Right lobe of liver (tissue), 6 donors: ENCODE data around the gene SNAPC2. TPM values are rescaled to one million over a fixed set of nuclear protein-coding genes. Genes with fewer than 3 reads are reported as not detected.

Experiments
- ATAC-seq, 4 donors: fragments of 200-7000 bp; cut with Tn5 transposase; one replicate each; pipeline ENCODE4 v1.9.1; 2020; ENCODE audit warnings: mild to moderate bottlenecking in 4 of 4, moderate library complexity in 4 of 4
- DNase-seq, 3 donors: peaks; one replicate each; pipeline ENCODE4 v3.0.0-alpha.2; 2020
- H3K27ac ChIP-seq, 3 donors: fragments of 200-600 bp; one replicate each; pipeline ENCODE4 v1.8.0; 2022
- H3K27me3 ChIP-seq, 2 donors: fragments of 200-600 bp; one replicate each; pipeline ENCODE4 v1.8.0; 2022
- H3K36me3 ChIP-seq, 4 donors: fragments of 200-600 bp; sonication (generic) in 1 of 4; one replicate each; pipeline versions ENCODE4 v1.5.1 to v1.8.0; 2017 to 2022; ENCODE audit warnings: control low read depth in 1 of 4
- H3K4me1 ChIP-seq, 4 donors: fragments of 200-600 bp; sonication (generic) in 1 of 4; one replicate each; pipeline versions ENCODE4 v1.5.1 to v1.8.0; 2017 to 2022; ENCODE audit warnings: control low read depth in 1 of 4
- H3K4me3 ChIP-seq, 3 donors: fragments of 200-600 bp; one replicate each; pipeline ENCODE4 v1.8.0; 2022
- H3K9me3 ChIP-seq, 4 donors: fragments of 200-600 bp; sonication (generic) in 1 of 4; one replicate each; pipeline versions ENCODE4 v1.5.1 to v1.8.0; 2017 to 2022; ENCODE audit warnings: control low read depth in 1 of 4
- CTCF ChIP-seq, 4 donors: fragments of 200-600 bp in 3 of 4; fragments of 450-650 bp in 1 of 4; IDR thresholded peaks; one replicate each; pipeline versions ENCODE4 v1.5.1 to v1.8.0; 2016 to 2022; ENCODE audit warnings: antibody characterized with exemption in 4 of 4, mild to moderate bottlenecking in 2 of 4
- POLR2A ChIP-seq: fragments of 450-650 bp; IDR thresholded peaks from one replicate; pipeline ENCODE4 v1.6.1; 2017; ENCODE audit warnings: antibody characterized with exemption, mild to moderate bottlenecking
- WGBS: methylation state at CpG from one replicate; pipeline ENCODE4 v1.1.6; 2018; ENCODE audit warnings: low coverage, low lambda C conversion rate; ENCODE audit not compliant: insufficient coverage; ENCODE audit errors: missing lambda C conversion rate; 5-methylcytosine and 5-hydroxymethylcytosine counted together
- intact Hi-C, 2 donors: fragments of 100-400 bp; cut with DNase I; formaldehyde crosslinking; loops; one replicate each; pipeline versions ENCODE4 v1.11.2 to v1.14.1; 2022
- total RNA-seq, 6 experiments: library from RNA; depleted of rRNA in 2 of 6; stranded (reverse); fragments of >200 nt in 2 of 6; fragmentation: NEBNext Ultra II Directional in 3 of 6; extraction: Animal tissue kit (Norgen Biotek cat#: 25700) in 3 of 6; gene quantifications; one replicate each; pipeline versions ENCODE4 v1.1.0 to v1.2.4, GENCODE V29; 2016 to 2023
- donor health status: DM: no; HTN: yes; CAD: no.
- donor health status: DM: no; HTN: no; CAD: no.
- donor health status: DM: no; HTN: no; CAD: no.
- donor health status: DM: no; HTN: yes; CAD: no.
- donor health status: DM: no; HTN: yes; CAD: no.

SNAPC2 gene
- total RNA-seq, 6 experiments from 2014 or later = 3.5 to 7.8 (median 5.2) TPM

- peak; percentile 62 to 84 (median 78) for ATAC-seq
- Histone ChIP-seq H3K27me3 (no peaks in the 10 kb centered on the region), H3K9me3 (no peaks in the 10 kb centered on the region), H3K4me1 (peaks cover 0 to 14% (median 3%) of the 10 kb centered on the region in 4 donors), H3K27ac (no peak overlapping the region), H3K36me3 (peaks cover 0 to 17% (median 0%) of the 10 kb centered on the region in 4 donors), H3K4me3 (no peak overlapping the region)
- intact Hi-C loops = no loop called here
- 26% methylated on average over 12 of the region's 35 CpGs for WGBS
- TF ChIP-seq CTCF (IDR thresholded peaks at IDR 0.05) (peak in 1 of 4 donors; percentile 4), POLR2A (no peak)
- peak in 2 of 3 donors; percentile 57 to 74 for DNase-seq
Observed at GRCh38 chr19:7971553-7972520, 51.7 kb downstream of the SNAPC2 start.

Other genes starting within 250 kb of the SNAPC2 start
- gene MCEMP1, start 243.2 kb upstream of the SNAPC2 start, total RNA-seq = under 1 TPM; 0.11 to 0.86 (median 0.34) TPM
- gene TRAPPC5, start 239.5 kb upstream of the SNAPC2 start, total RNA-seq = 10 to 100 TPM; 41.7 to 66.5 (median 52.0) TPM
- under 1 TPM in 2 of 6 experiments, not detected in 4; 0.18 to 0.29 TPM for gene FCER2, start 218.2 kb upstream of the SNAPC2 start, total RNA-seq
- 10 to 100 TPM; 25.7 to 59.0 (median 38.2) TPM for gene CLEC4G, start 188.2 kb upstream of the SNAPC2 start, total RNA-seq
- gene CD209, start 172.8 kb upstream of the SNAPC2 start, total RNA-seq = 1 to 10 TPM in 4 of 6 experiments, under 1 TPM in 2; 0.42 to 6.7 (median 2.8) TPM
- gene CLEC4M, start 157.1 kb upstream of the SNAPC2 start, total RNA-seq = 10 to 100 TPM; 12.8 to 64.8 (median 20.8) TPM
- 1 to 10 TPM; 3.7 to 6.3 (median 4.9) TPM for gene EVI5L, start 90.1 kb upstream of the SNAPC2 start, total RNA-seq
- gene PRR36, start 45.9 kb upstream of the SNAPC2 start, total RNA-seq = under 1 TPM in 4 of 6 experiments, not detected in 2; 0.07 to 0.37 (median 0.12) TPM
- 1 to 10 TPM; 1.5 to 9.6 (median 3.5) TPM for gene LRRC8E, start 31.8 kb upstream of the SNAPC2 start, total RNA-seq
- 10 to 100 TPM in 5 of 6 experiments, 1 to 10 TPM in 1; 9.7 to 22.1 (median 15.6) TPM for gene MAP2K7, start 16.5 kb upstream of the SNAPC2 start, total RNA-seq
- gene TGFBR3L, start 5.5 kb upstream of the SNAPC2 start, total RNA-seq = 1 to 10 TPM in 3 of 6 experiments, under 1 TPM in 3; 0.42 to 2.9 (median 1.3) TPM
- gene CTXN1, start 5.8 kb downstream of the SNAPC2 start, total RNA-seq = under 1 TPM in 2 of 6 experiments, not detected in 4; 0.18 to 0.49 TPM
- gene TIMM44, start 23.3 kb downstream of the SNAPC2 start, total RNA-seq = 10 to 100 TPM; 26.1 to 41.7 (median 36.9) TPM
- 10 to 100 TPM; 25.3 to 33.6 (median 30.3) TPM for gene ELAVL1, start 85.3 kb downstream of the SNAPC2 start, total RNA-seq
- gene CCL25, start 132.4 kb downstream of the SNAPC2 start, total RNA-seq = under 1 TPM in 1 of 6 experiments, not detected in 5; 0.51 TPM
- gene FBN3, start 229.3 kb downstream of the SNAPC2 start, total RNA-seq = under 1 TPM in 2 of 6 experiments, not detected in 4; 0.11 to 0.37 TPM